Fibroblast of the aortic adventitia (primary cell): Measurements from ENCODE around the gene GUCY1A2. TPM values are rescaled to one million over a fixed set of nuclear protein-coding genes. Genes with fewer than 3 reads are reported as not detected.

ENCODE experiments used
- DNase-seq: peaks from one replicate; pipeline ENCODE4 v3.0.0-alpha.2; 2010; ENCODE audit warnings: low read depth
- H3K4me3 ChIP-seq: 2 replicates; pipeline ENCODE4 v1.5.1; 2011; ENCODE audit warnings: low read depth, mild to moderate bottlenecking, control low read depth, low read length, moderate library complexity
- CTCF ChIP-seq: IDR thresholded peaks from 2 replicates; pipeline ENCODE4 v1.5.1; 2011; ENCODE audit warnings: mild to moderate bottlenecking, low read length, control low read depth, inconsistent platforms; ENCODE audit not compliant: insufficient read depth
- total RNA-seq: library from RNA; depleted of rRNA; stranded (reverse); fragments of >200 nt; gene quantifications from 2 replicates; pipeline ENCODE4 v1.2.3, GENCODE V29; 2012; ENCODE audit warnings: low replicate concordance

GUCY1A2 gene
- total RNA-seq, 1 donor, result 1.1 TPM

- DNase-seq, result no peak
- TF ChIP-seq CTCF, result no peak
- no peak overlapping the region for H3K4me3 ChIP-seq
These were observed 197.0 kb downstream of the GUCY1A2 start for GRCh38 chr11:106821291-106821690.

- TF ChIP-seq CTCF, result no peak
- no peak for DNase-seq
- H3K4me3 ChIP-seq, result no peak overlapping the region
These were observed 199.8 kb downstream of the GUCY1A2 start for GRCh38 chr11:106818443-106818842.

- TF ChIP-seq CTCF, result no peak
- no peak for DNase-seq
- H3K4me3 ChIP-seq, result no peak overlapping the region
These were observed 203.1 kb downstream of the GUCY1A2 start for GRCh38 chr11:106815209-106815608.

- no peak overlapping the region for H3K4me3 ChIP-seq
- no peak for TF ChIP-seq CTCF
- no peak for DNase-seq
These were observed 204.5 kb downstream of the GUCY1A2 start for GRCh38 chr11:106813806-106814205.

- no peak for TF ChIP-seq CTCF
- H3K4me3 ChIP-seq, result no peak overlapping the region
- DNase-seq, result peak; percentile 8
These were observed 224.2 kb downstream of the GUCY1A2 start for GRCh38 chr11:106794058-106794457.

GRCh38 chr11:106789406-106789805 lies 228.9 kb downstream of the GUCY1A2 start:
- TF ChIP-seq CTCF, result no peak
- DNase-seq, result no peak

GRCh38 chr11:106787454-106787853 lies 230.8 kb downstream of the GUCY1A2 start:
- TF ChIP-seq CTCF, result no peak
- no peak overlapping the region for H3K4me3 ChIP-seq
- no peak for DNase-seq

More at GRCh38 chr11:106789406-106789805, 228.9 kb downstream of the GUCY1A2 start:
- no peak overlapping the region for H3K4me3 ChIP-seq
